Adrenal gland (tissue), 5 donors: ENCODE measurements around the gene EPB41L2.

ENCODE experiments used
- CTCF ChIP-seq, 6 experiments: fragments of 450-650 bp in 4 of 6; fragments of 200-600 bp in 2 of 6; sonication (generic) in 1 of 6; IDR thresholded peaks; 1 replicate in 5 of 6; 2 replicates in 1 of 6; pipeline versions ENCODE4 v1.5.1 to v1.8.0; 2016 to 2021; ENCODE audit warnings: antibody characterized with exemption in 6 of 6, mild to moderate bottlenecking in 2 of 6, moderate library complexity in 1 of 6
- POLR2A ChIP-seq, 2 donors: fragments of 450-650 bp; IDR thresholded peaks; one replicate each; pipeline ENCODE4 v1.6.1; 2017; ENCODE audit warnings: antibody characterized with exemption in 2 of 2, mild to moderate bottlenecking in 2 of 2, moderate library complexity in 1 of 2
- donor health status: DM: no; HTN: no; CAD: no.

GRCh38 chr6:131065824-131066171, 2.8 kb upstream of the EPB41L2 start:
- no peak for TF ChIP-seq CTCF (IDR thresholded peaks at IDR 0.05)
- TF ChIP-seq POLR2A (IDR thresholded peaks at IDR 0.05) = no peak
